OCI-LY7 (cell line): Measurements from ENCODE around the gene TRIM7. TPM values are rescaled to one million over a fixed set of nuclear protein-coding genes. Genes with fewer than 3 reads are reported as not detected.
"Not testable (repeated sequence)": the region's sequence is repeated elsewhere in the genome, so short reads cannot be mapped to it uniquely, and the experiment has no call there.

Experiments
- BruUV-seq: library from RNA; stranded (reverse); fragments of 400-500 nt; replicated peaks from 2 replicates; lab custom pipeline; 2021; lab: Mats Ljungman, UMichigan
- CTCF ChIA-PET: fragments of 300-600 bp; sonication (Branson Sonifier 250); formaldehyde crosslinking; loops from one replicate; lab custom pipeline; 2022; ENCODE audit warnings: antibody characterized with exemption; ENCODE audit not compliant: unreplicated experiment; lab: Charles Lee
- POLR2A ChIA-PET: fragments of 300-600 bp; sonication (Branson Sonifier 250); formaldehyde crosslinking; loops from one replicate; lab custom pipeline; 2022; ENCODE audit warnings: antibody characterized with exemption; lab: Charles Lee
- DNase-seq: peaks from one replicate; pipeline ENCODE4 v3.0.0-alpha.2; 2015; ENCODE audit warnings: low spot score
- H2AFZ ChIP-seq: fragments of 200-600 bp; sonication (generic), shearing (Covaris generic); 2 replicates; pipeline ENCODE4 v1.6.1; 2014; ENCODE audit warnings: mild to moderate bottlenecking, antibody characterized with exemption, low read length, moderate library complexity
- H3K27ac ChIP-seq: fragments of 200-600 bp; sonication (generic); 2 replicates; pipeline ENCODE4 v1.5.1; 2014; ENCODE audit warnings: mixed run types, low read depth, mild to moderate bottlenecking, moderate library complexity, low read length, inconsistent platforms; ENCODE audit not compliant: poor library complexity, severe bottlenecking
- H3K36me3 ChIP-seq: fragments of 200-600 bp; sonication (generic); 2 replicates; pipeline ENCODE4 v1.6.1; 2014; ENCODE audit warnings: mild to moderate bottlenecking, antibody characterized with exemption, low read length, moderate library complexity, mixed read lengths; ENCODE audit not compliant: insufficient read depth
- H3K4me1 ChIP-seq: fragments of 200-600 bp; sonication (generic); 2 replicates; pipeline ENCODE4 v1.5.1; 2014; ENCODE audit warnings: mild to moderate bottlenecking, low read length; ENCODE audit not compliant: insufficient read depth, poor library complexity, severe bottlenecking
- H3K4me2 ChIP-seq: fragments of 200-600 bp; sonication (generic); 2 replicates; pipeline ENCODE4 v1.6.1; 2014; ENCODE audit warnings: mild to moderate bottlenecking, low read length
- H3K4me3 ChIP-seq: fragments of 200-600 bp; sonication (generic); 2 replicates; pipeline ENCODE4 v1.5.1; 2014; ENCODE audit warnings: mild to moderate bottlenecking, low read depth, low read length; ENCODE audit not compliant: poor library complexity, severe bottlenecking
- H3K79me2 ChIP-seq: fragments of 200-600 bp; sonication (generic); 2 replicates; pipeline ENCODE4 v1.6.1; 2016; ENCODE audit warnings: low read depth, mild to moderate bottlenecking, low read length, moderate library complexity, mixed read lengths; ENCODE audit not compliant: insufficient read depth
- H3K9me2 ChIP-seq: fragments of 200-600 bp; sonication (generic); 2 replicates; pipeline ENCODE4 v1.6.1; 2016; ENCODE audit warnings: mild to moderate bottlenecking, low read length, mixed read lengths; ENCODE audit not compliant: insufficient read depth
- H3K9me3 ChIP-seq: fragments of 200-600 bp; sonication (generic); 2 replicates; pipeline ENCODE4 v1.6.1; 2014; ENCODE audit warnings: mild to moderate bottlenecking, mixed run types, low read length, mixed read lengths
- H4K20me1 ChIP-seq: fragments of 200-600 bp; sonication (generic); 2 replicates; pipeline ENCODE4 v1.6.1; 2014; ENCODE audit warnings: mild to moderate bottlenecking, antibody characterized with exemption, low read length, moderate library complexity, mixed read lengths; ENCODE audit not compliant: insufficient read depth
- EZH2phosphoT487 ChIP-seq: fragments of 200-600 bp; sonication (generic); IDR thresholded peaks from 2 replicates; pipeline ENCODE4 v1.6.1; 2018; ENCODE audit warnings: low read depth, borderline replicate concordance, mild to moderate bottlenecking, mixed run types, antibody characterized with exemption, low read length, moderate library complexity, mixed read lengths
- intact Hi-C: fragments of 100-400 bp; cut with micrococcal nuclease; formaldehyde crosslinking; loops from one replicate; pipeline ENCODE4 v1.10.0; 2022; ENCODE audit not compliant: unreplicated experiment
- total RNA-seq, 2 experiments: library from RNA; depleted of rRNA in 1 of 2; stranded (reverse); fragments of >200 nt in 1 of 2; shearing (Covaris generic) in 1 of 2; gene quantifications; 2 replicates each; pipeline ENCODE4 v1.2.3, GENCODE V29; 2014 to 2022
- TF ChIP-seq, protein P1 (sequence below): fragments of 200-600 bp; sonication (generic); conservative IDR thresholded peaks from 2 replicates; pipeline ENCODE4 v1.5.1; 2014; ENCODE audit warnings: mild to moderate bottlenecking, antibody characterized with exemption, low read length, moderate library complexity, mixed read lengths

The TRIM7 gene
- total RNA-seq, 2 experiments from 2014 or later = 0.22 to 1.8 TPM

DNA sequence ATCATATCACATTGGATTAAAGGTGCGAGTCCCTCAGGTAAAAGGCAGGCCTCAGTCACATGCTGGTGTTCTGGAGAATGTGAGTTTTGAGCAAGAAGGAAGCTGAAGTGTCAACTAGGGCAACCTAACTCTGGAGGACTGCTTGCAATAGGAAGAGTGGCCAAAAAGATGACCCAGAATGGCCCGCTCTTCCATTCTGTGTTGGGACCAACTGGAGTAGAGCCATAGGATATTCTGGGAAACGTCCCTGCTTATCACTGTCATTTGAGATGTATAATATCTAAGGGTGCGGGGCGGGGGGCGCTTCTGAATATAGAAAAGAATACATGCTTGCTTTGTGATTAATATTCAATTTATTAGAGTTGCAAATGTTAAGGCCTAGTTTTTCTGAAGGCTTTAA lies 7.1 kb upstream of the TRIM7 start:
- H3K9me3 ChIP-seq = no peaks in the 10 kb centered on the region
- intact Hi-C loops = no loop called here
- no peak for DNase-seq
- H2AFZ ChIP-seq = no peak overlapping the region
- ChIA-PET CTCF (interaction anchor here (0.6 kb wide), 1 partner anchor 7 kb away, joined by 5 read pairs; no protein-coding TSS in a partner anchor), POLR2A (interaction anchor here (1.0 to 1.3 kb wide), 2 partner anchors 15 to 25 kb away, joined by 3 to 4 read pairs; no protein-coding TSS in a partner anchor)
- no peak overlapping the region for H3K4me3 ChIP-seq
- H3K79me2 ChIP-seq = no peaks in the 10 kb centered on the region
- no peaks in the 10 kb centered on the region for H3K36me3 ChIP-seq
- H4K20me1 ChIP-seq = no peaks in the 10 kb centered on the region
- no peak overlapping the region for H3K27ac ChIP-seq
- TF ChIP-seq, protein P1, sequence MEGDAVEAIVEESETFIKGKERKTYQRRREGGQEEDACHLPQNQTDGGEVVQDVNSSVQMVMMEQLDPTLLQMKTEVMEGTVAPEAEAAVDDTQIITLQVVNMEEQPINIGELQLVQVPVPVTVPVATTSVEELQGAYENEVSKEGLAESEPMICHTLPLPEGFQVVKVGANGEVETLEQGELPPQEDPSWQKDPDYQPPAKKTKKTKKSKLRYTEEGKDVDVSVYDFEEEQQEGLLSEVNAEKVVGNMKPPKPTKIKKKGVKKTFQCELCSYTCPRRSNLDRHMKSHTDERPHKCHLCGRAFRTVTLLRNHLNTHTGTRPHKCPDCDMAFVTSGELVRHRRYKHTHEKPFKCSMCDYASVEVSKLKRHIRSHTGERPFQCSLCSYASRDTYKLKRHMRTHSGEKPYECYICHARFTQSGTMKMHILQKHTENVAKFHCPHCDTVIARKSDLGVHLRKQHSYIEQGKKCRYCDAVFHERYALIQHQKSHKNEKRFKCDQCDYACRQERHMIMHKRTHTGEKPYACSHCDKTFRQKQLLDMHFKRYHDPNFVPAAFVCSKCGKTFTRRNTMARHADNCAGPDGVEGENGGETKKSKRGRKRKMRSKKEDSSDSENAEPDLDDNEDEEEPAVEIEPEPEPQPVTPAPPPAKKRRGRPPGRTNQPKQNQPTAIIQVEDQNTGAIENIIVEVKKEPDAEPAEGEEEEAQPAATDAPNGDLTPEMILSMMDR = no peak
- no peak for TF ChIP-seq EZH2phosphoT487
- no peaks in the 10 kb centered on the region for H3K9me2 ChIP-seq
- H3K4me2 ChIP-seq = no peak overlapping the region
- peaks cover 8% of the 10 kb centered on the region for H3K4me1 ChIP-seq
- BruUV-seq = no TSS peak

DNA sequence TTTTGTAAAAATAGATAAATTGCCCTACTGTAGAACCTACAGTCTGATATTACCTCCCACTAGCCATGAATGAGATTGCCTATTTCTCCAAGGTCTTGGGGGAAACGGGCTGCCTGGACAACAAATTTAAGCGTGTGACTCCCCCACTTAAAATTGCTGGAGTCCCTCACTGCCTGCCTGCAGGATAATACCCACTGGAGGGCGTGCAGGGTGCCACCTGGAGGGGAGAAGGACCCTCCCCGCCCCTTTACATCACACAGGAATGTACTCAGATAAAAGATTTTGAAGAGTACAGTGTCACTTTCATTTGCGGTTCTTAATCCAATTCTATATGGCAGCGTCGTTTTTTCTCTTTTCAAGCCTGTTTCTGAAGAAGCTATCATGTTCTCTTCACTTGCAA lies 6.2 kb upstream of the TRIM7 start:
- no peak overlapping the region for H2AFZ ChIP-seq
- H3K4me3 ChIP-seq = no peak overlapping the region
- H3K4me2 ChIP-seq = peak overlapping the region; percentile 2; the same call in 1 of the 2 replicates
- intact Hi-C loops = no loop called here
- TF ChIP-seq, protein P1 = peak; percentile 69
- TF ChIP-seq EZH2phosphoT487 = no peak
- no peaks in the 10 kb centered on the region for H3K9me3 ChIP-seq
- no peaks in the 10 kb centered on the region for H4K20me1 ChIP-seq
- no TSS peak for BruUV-seq
- H3K27ac ChIP-seq = no peak overlapping the region
- DNase-seq = peak; percentile 47
- CTCF ChIA-PET = interaction anchor here (0.6 kb wide), 1 partner anchor 8 kb away, joined by 5 read pairs; no protein-coding TSS in a partner anchor
- H3K79me2 ChIP-seq = no peaks in the 10 kb centered on the region
- POLR2A ChIA-PET = interaction anchor here (0.7 kb wide), 1 partner anchor 70 kb away, joined by 3 read pairs; no protein-coding TSS in a partner anchor
- H3K9me2 ChIP-seq = no peaks in the 10 kb centered on the region
- no peaks in the 10 kb centered on the region for H3K36me3 ChIP-seq
- H3K4me1 ChIP-seq = peaks cover 8% of the 10 kb centered on the region

DNA sequence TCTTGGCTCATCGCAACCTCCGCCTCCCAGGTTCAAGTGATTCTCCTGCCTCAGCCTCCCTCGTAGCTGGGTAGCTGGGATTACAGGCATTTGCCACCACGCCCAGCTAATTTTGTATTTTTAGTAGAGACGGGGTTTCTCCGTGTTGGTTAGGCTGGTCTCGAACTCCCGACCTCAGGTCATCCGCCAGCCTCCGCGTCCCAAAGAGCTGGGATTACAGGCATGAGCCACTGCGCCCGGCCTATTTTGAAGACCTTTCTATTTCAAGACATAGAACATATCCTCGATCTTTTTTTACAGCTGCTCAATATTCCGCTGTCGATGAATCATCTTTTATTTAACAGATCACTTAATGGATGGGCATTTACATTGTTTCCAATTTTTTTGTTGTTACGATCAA lies 5.7 kb upstream of the TRIM7 start:
- DNase-seq, H3K36me3 ChIP-seq, H3K27ac ChIP-seq, H3K9me2 ChIP-seq, CTCF ChIA-PET, H4K20me1 ChIP-seq, H3K4me3 ChIP-seq, BruUV-seq, H3K4me1 ChIP-seq, H2AFZ ChIP-seq, intact Hi-C loops, H3K4me2 ChIP-seq, H3K79me2 ChIP-seq, POLR2A ChIA-PET, H3K9me3 ChIP-seq: not testable (repeated sequence)

DNA sequence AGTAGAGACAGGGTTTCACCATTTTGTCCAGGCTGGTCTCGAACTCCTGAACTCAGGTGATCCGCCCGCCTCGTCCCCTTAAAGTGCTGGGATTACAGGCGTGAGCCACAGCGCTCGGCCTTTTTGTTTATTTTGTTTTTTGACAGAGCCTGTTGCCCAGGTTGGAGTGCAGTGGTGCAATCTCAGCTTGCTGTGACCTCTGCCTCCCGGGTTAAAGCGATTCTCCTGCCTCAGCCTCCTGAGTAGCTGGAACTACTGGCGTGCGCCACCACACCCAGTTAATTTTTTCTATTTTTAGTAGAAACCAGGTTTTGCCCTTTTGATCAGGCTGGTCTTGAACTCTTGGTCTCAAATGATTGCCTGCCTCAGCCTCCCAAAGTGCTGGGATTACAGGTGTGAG lies 5.2 kb upstream of the TRIM7 start:
- H3K36me3 ChIP-seq, H4K20me1 ChIP-seq, POLR2A ChIA-PET, DNase-seq, BruUV-seq, H3K4me2 ChIP-seq, H3K79me2 ChIP-seq, CTCF ChIA-PET, H3K9me2 ChIP-seq, H2AFZ ChIP-seq, H3K9me3 ChIP-seq, H3K27ac ChIP-seq, intact Hi-C loops, H3K4me3 ChIP-seq: not testable (repeated sequence)
- H3K4me1 ChIP-seq = peaks cover 12% of the 10 kb centered on the region

DNA sequence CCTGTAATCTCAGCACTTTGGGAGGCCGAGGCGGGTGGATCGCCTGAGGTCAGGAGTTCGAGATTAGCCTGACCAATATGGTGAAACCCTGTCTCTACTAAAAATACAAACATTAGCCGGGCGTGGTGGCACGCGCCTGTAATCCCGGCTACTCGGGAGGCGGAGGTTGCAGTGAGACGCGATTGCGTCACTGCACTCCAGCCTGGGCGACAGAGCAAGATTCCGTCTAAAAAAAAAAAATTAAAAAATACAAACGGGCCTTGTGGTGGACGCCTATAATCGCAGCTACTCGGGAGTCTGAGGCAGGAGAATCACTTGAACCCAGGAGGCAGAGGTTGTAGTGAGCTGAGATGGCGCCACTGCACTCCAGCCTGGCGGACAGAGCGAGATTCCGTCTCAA lies 4.0 kb upstream of the TRIM7 start:
- POLR2A ChIA-PET = interaction anchor here (0.9 to 2.4 kb wide), 3 partner anchors 8 to 22 kb away, joined by 3 to 11 read pairs (median 7); no protein-coding TSS in a partner anchor
- H3K4me2 ChIP-seq, H3K9me2 ChIP-seq, H3K27ac ChIP-seq, H4K20me1 ChIP-seq, BruUV-seq, H2AFZ ChIP-seq, H3K4me3 ChIP-seq, H3K79me2 ChIP-seq, H3K36me3 ChIP-seq, H3K9me3 ChIP-seq, DNase-seq, intact Hi-C loops: not testable (repeated sequence)
- CTCF ChIA-PET = interaction anchor here (0.6 kb wide), 1 partner anchor 11 kb away, joined by 3 read pairs; no protein-coding TSS in a partner anchor
- H3K4me1 ChIP-seq = peaks cover 23% of the 10 kb centered on the region
